ENCODE measurements around the gene SLC25A12.

DNA sequence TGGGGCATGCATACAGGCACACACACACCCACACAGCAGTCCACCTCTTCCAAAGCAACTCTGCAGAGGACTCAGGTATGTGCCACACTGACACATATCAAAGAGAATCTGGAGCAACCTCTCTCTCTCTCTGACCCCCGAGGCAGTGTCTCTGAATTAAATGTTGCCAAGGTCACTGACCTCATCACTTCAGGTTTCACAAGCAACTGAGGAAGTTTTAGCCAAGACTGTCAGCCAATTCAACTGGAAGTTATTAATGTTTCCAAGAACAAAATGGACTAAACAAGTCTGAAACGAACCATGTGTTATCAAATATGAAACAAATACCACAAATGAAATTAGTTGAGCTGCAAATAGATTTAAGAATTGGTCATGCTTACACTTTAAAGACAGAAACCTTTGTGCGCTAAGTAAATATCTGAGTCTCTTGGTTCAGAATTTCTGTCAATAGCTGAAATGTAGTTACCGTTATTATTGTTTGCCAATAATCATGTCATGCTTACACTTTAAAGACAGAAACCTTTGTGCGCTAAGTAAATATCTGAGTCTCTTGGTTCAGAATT, 86.1 kb downstream of the SLC25A12 start:
- TF ChIP-seq, protein P1, sequence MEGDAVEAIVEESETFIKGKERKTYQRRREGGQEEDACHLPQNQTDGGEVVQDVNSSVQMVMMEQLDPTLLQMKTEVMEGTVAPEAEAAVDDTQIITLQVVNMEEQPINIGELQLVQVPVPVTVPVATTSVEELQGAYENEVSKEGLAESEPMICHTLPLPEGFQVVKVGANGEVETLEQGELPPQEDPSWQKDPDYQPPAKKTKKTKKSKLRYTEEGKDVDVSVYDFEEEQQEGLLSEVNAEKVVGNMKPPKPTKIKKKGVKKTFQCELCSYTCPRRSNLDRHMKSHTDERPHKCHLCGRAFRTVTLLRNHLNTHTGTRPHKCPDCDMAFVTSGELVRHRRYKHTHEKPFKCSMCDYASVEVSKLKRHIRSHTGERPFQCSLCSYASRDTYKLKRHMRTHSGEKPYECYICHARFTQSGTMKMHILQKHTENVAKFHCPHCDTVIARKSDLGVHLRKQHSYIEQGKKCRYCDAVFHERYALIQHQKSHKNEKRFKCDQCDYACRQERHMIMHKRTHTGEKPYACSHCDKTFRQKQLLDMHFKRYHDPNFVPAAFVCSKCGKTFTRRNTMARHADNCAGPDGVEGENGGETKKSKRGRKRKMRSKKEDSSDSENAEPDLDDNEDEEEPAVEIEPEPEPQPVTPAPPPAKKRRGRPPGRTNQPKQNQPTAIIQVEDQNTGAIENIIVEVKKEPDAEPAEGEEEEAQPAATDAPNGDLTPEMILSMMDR (IDR thresholded peaks at IDR 0.05; ENCODE audit: low read depth, low read length) = no peak
- TF ChIP-seq EZH2phosphoT487 (IDR thresholded peaks at IDR 0.05; ENCODE audit: low read depth) = no peak

Data from OCI-LY3 (cell line).